Spleen (tissue), 7 donors: ENCODE results near the gene ZNF804B.

ENCODE experiments used
- POLR2A ChIP-seq, 3 donors: fragments of 450-650 bp; IDR thresholded peaks; one replicate each; pipeline ENCODE4 v1.5.1; 2017; ENCODE audit warnings: antibody characterized with exemption in 3 of 3, mild to moderate bottlenecking in 1 of 3
- POLR2AphosphoS5 ChIP-seq, 3 donors: sonication (generic); formaldehyde crosslinking; IDR thresholded peaks; one replicate each; pipeline ENCODE4 v1.5.1; 2017; ENCODE audit warnings: antibody characterized with exemption in 3 of 3
- TF ChIP-seq, protein P1 (sequence below), 11 experiments: fragments of 200-600 bp in 7 of 11; fragments of 450-650 bp in 4 of 11; sonication (generic) in 4 of 11; IDR thresholded peaks in 8 of 11; conservative IDR thresholded peaks in 3 of 11; 1 replicate in 7 of 11; 2 replicates in 4 of 11; pipeline versions ENCODE4 v1.4.0 to v1.8.0; 2016 to 2021; ENCODE audit warnings: antibody characterized with exemption in 11 of 11, inconsistent platforms in 4 of 11, mild to moderate bottlenecking in 1 of 11
- donor health status: DM: no; HTN: no; CAD: no; lungs with moderate emphysema.
- donor health status: DM: no; HTN: no; CAD: no.
- donor health status: DM: no; HTN: no; CAD: no.

DNA sequence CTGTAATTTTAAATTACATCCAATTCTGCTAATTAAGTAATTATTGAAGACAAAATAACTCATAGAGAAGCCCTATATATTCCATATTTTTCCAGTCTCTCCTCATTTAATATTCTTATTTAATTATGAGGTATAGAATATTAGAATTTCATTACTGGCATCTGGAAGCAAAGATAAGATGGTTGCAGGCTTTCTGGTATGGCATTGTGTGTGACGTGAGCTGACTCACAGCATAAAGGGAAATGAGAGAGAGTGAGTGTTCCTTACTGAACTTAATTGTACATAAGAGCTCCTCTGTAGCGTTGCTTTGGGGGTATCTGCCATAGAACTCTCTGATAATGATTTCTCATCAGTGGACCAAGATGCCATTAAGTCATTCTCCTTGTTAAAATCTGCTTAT, 163.4 kb downstream of the ZNF804B start:
- TF ChIP-seq, protein P1, sequence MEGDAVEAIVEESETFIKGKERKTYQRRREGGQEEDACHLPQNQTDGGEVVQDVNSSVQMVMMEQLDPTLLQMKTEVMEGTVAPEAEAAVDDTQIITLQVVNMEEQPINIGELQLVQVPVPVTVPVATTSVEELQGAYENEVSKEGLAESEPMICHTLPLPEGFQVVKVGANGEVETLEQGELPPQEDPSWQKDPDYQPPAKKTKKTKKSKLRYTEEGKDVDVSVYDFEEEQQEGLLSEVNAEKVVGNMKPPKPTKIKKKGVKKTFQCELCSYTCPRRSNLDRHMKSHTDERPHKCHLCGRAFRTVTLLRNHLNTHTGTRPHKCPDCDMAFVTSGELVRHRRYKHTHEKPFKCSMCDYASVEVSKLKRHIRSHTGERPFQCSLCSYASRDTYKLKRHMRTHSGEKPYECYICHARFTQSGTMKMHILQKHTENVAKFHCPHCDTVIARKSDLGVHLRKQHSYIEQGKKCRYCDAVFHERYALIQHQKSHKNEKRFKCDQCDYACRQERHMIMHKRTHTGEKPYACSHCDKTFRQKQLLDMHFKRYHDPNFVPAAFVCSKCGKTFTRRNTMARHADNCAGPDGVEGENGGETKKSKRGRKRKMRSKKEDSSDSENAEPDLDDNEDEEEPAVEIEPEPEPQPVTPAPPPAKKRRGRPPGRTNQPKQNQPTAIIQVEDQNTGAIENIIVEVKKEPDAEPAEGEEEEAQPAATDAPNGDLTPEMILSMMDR (IDR thresholded peaks at IDR 0.05 in 8 of 11, conservative IDR thresholded peaks at IDR 0.05 in 3 of 11), result no peak
- no peak for TF ChIP-seq POLR2AphosphoS5 (IDR thresholded peaks at IDR 0.05)
- no peak for TF ChIP-seq POLR2A (IDR thresholded peaks at IDR 0.05)
